ENCODE data around the gene SENP7.

DNA sequence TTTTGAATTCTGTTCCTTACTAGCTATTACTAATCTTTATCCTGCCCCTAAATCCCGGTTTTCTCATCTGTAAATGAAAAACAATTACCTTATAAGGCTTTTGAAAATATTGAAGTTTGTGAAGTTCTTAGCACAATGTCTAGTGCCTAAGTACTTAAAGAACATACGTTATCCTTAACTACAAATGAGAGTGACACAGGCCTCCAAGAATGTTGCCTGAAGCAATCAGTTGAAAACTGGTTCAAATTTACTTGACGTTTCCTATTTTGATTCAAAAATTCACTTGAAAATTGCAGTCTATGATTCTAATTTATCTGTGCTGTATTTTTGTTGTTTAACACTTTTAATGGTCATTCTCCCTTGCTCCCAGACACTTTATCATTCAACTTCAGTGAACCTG is 3.2 kb downstream of the SENP7 start:
- TF ChIP-seq SMC3 (conservative IDR thresholded peaks at IDR 0.05; ENCODE audit: poor library complexity), result no peak
- TF ChIP-seq, protein P1, sequence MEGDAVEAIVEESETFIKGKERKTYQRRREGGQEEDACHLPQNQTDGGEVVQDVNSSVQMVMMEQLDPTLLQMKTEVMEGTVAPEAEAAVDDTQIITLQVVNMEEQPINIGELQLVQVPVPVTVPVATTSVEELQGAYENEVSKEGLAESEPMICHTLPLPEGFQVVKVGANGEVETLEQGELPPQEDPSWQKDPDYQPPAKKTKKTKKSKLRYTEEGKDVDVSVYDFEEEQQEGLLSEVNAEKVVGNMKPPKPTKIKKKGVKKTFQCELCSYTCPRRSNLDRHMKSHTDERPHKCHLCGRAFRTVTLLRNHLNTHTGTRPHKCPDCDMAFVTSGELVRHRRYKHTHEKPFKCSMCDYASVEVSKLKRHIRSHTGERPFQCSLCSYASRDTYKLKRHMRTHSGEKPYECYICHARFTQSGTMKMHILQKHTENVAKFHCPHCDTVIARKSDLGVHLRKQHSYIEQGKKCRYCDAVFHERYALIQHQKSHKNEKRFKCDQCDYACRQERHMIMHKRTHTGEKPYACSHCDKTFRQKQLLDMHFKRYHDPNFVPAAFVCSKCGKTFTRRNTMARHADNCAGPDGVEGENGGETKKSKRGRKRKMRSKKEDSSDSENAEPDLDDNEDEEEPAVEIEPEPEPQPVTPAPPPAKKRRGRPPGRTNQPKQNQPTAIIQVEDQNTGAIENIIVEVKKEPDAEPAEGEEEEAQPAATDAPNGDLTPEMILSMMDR (IDR thresholded peaks at IDR 0.05; ENCODE audit: poor library complexity, severe bottlenecking), result no peak

Data from neural cell (in vitro differentiated cells).